Hypothalamus (tissue), 51 donors: ENCODE data around the gene VPS39.

ENCODE experiments used
- DNase-seq, 51 donors: peaks; one replicate each; lab custom pipeline; 2025; lab: John Stamatoyannopoulos, UW

Gene VPS39

DNA sequence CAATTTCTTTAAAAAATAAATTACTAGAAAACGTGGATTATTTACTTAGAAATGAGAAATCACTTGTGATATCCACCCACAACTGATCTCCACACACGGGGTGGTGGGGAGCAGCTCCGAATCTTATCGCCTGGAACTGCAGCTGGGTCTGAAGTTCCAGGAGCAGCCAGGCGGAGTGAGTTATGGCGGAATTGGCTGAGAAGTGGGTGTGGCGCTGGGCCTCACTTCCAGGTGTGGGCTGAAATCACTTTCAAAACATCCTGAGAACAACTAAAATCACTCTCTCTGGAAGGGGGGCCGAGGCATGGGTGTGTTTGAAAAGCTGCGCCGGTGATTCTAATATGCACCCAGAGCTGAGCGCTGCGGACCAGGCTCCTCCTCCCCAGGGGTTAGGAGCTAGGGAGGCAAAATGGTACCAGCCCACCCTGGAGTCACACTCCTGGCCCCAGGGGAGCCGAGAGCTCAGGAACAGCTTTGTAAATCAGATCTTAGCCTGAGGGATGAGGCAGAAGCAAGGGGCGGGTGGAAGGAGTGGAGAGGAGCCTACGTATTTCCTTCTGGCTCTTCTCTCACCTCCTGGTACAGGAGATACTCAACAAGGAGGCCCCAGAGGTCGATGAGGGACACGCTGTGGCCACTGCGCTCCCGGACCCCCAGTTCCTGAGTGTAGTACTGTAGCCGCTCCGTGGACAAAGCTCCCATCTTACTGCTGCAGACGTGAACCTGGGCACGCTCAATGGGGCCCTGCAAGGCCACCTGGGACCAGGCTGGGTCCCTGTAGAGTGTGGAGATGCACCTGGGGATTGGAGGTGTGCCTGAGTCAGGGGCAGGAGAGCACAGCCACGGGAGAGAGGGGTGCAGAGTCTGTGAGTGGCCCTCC is 61.3 kb downstream of the VPS39 start:
- DNase-seq, result no peak

DNA sequence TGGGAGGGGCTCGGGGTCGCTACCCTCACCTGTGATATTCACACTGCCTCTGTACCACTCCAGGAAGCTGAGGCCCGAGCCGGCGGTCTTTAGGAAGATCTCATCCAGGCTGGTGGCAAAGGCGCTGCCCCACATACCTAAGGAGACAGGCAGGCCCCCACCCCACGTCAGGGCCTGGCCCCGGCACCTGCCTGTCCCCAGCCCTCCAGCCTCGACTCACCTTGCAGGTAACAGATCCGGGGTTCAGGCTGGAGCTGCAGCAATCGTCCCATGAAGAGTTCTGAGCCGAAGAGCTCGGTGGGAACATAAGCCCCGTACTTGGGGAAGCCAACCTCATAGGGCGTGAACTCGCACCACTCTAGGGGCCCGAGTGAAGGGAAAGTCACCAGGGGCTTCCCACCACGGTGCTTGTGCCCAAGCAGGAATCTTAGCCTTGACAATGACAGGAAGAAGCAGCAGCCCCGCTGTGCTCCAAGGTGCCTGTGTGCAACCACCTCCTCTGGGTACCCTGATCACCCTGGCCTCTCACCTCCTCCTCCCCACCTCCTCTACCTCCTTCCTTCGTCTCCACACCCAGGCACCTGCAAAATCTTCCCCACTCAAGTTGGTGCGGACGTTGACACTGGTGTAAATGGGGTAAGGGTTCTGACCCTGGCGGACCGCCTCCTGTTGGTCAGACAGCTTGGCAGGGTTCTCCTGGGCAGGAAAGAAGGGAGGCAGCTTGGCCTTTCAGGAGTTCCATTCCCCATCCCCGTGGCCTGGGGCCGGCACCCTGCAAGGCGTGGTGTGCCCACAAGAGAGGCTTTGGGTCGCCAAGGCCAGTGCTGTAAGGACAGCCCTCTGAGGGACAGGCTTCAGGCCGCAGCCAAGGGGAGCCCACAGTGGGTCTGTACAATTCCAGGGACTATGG is 62.3 kb downstream of the VPS39 start:
- DNase-seq, result no peak

DNA sequence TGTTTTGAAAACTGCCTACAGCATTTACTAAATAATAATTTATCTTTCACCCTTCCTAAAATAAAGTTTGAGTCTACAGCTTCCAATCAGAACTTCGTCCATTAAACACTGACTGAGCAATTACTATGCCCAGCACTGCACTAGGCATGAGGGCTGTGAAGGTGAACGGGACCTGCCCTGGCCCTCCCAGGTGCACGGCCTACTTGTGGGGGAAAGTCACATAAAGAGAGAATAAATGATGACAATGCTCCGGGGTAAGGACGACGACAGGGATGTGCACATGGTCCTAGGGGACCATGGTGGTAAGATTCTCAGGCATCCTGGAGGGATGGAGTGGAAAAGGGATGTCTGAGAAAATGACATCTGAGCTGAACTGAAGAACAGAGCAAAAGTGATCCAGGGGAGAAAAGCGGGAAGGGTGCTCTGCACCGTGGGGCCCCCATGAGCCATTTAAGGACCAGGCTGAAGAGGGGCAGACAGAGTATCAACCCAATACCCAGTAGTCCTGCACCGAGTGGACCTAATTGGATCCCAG is 63.2 kb downstream of the VPS39 start:
- no peak for DNase-seq

DNA sequence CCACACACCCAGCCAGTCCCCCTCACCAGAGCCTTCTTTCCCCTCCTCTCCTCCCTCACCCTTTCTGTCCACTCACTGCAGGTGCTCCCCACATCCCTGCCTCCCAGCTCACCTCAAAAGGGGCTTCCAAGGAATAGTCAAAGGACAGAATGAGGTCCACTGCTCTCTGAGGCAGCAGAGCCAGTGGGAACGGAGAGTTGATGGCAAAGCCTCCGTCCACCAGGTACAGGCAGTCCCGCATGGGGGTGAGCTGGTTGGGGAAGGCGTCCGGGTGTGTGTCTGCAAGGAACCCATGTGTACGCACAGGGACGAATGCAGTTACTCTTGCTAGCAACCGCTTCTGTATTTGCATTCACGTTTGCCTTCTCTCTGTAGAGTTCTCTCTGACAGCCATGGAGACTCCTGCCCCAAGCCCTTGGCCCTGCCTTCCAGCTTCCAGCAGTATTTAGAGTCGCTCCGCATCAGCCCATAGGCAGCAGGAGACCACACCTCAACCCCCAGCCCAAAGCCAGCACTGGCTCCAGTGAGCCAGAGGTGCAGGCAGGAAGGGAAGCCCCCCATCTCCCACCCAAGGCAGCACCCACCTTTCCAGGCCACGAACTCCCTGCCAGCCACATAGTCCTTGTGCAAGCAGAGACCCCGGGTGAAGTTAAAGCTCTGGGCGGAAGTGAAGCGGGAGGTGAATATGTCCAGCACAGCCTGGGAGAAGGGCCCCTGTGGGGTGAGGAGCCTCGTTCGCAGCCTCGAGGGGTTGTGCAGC is 64.1 kb downstream of the VPS39 start:
- no peak for DNase-seq

DNA sequence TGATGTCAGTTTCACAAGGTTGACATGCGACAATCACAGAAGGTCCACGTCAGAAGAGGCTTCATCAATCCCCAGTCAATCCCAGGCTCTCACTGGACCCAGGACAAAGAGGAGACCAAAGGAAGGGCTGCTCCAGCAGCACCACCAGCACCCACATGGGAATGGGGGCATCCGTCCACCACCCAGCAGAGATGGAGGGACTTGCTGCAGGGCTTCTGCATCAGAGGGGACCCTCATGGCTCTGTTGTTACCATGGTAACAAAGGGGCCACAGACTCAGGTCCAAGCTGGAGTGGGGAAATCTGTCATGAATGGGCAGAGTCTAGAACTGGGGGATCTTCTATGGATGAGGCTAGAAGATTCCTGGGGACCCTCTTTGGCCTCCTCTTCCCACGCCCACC is 64.7 kb downstream of the VPS39 start:
- no peak for DNase-seq

DNA sequence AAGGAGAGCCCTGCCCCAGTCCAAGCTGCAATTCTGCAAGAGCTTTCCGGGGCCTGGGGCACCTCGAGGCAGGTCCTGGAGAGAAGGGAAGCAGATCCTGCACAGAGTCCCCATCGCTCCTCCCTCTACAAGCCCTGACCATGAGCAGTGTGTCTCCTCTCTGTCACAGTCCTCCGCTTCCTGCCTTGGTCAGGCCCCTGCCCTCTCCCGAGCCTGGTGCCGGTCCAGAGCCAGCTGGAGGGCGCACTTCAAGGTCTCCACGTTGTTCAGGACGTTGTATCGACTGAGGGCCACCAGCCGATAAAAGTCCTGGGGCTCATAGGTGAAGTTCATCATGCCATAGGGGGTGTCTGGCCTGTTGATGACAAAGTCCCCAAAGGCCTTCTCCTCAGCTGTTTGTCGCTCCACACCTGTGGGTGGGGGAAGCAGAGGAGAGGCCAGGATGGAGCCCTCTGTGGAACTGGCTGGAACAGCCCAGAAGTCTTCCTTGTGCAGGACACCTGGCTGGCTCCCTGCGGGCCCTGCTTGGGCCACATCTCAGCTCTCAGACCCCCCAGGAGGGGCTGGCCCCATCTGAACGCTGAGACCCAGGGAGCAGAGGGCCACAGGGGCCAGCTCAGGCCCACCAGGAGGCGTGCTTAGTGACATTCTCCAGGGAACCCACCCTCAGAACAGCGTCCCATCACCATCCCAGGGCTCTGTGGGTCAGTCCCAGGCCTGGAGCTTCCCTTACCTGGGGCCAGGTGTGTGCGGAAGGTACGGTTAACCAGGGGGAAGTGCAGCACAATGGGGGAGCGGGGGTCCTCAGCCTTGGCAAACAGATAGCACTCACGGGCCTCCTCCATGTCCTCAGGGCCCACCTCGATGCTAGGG is 66.1 kb downstream of the VPS39 start:
- DNase-seq, result no peak

DNA sequence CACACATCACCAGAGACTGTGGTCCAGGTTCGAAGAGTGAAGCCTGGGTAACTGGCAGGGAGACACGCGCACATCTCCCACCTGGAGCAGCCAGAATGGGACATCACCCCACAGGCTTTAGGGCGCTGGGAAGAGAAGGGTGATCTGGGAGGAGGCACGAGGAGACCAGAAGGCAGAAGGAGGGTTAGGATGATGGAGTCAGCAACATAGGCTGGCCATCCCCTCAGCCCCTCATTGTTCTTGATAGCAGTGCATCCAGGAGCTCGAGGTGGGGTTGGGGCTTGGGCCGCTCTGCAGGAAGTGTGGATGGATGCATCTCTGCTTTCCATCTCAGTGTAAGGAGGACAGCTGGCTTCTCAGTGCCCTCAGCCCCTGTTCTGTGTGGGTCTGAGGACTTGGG is 66.9 kb downstream of the VPS39 start:
- no peak for DNase-seq

DNA sequence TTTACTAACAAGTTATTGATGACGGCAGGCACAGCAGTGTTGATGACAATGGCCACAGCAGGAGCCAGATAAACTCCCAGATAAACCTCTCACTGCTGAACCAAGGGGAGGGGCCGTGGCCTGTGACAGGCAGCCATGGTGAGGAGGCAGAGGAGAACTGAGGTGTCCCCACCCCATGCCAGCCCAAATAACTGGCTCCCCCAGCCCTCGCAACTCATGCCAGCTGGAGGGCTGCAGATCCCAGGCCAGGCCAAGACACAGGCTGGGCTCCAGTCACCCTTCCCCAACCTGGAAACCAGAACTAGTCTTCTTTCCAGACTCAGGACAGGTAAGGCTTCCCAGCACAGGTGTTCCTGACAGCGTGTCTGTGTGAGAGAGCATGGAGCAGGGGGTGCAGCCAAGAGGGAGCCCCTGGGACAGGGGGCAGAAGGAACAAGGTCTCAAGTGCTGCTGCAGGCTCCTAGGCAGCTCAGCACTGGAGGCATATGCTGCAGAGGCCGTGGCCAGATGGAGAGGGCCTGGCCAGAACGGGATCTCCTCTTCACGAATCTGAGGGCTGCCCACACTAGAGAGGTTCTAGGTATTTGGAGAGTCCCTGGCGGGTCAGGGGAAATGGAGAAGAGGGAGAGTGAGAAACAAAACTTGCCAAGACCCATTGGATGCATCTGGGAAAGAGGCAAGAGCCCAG is 67.6 kb downstream of the VPS39 start:
- no peak for DNase-seq

DNA sequence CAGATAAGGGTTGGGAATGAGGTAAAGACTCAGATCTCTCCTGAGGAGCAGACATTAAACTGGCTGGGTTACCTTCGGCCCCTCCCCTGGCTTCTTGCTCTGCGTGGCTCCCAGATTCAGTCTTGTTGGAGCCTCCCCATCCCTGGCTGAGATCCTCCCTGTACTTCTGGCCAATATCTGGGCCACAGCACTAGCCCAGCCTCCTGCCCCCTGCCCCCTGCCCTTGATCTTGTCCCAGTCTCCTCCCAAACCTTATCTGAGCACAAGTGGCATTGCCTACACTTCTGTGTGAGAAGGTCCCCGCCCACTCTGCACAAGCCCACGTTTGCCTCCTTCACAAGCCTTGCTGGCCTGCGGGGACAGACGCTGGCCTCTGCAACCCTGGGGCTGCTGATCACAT is 68.5 kb downstream of the VPS39 start:
- DNase-seq, result no peak

DNA sequence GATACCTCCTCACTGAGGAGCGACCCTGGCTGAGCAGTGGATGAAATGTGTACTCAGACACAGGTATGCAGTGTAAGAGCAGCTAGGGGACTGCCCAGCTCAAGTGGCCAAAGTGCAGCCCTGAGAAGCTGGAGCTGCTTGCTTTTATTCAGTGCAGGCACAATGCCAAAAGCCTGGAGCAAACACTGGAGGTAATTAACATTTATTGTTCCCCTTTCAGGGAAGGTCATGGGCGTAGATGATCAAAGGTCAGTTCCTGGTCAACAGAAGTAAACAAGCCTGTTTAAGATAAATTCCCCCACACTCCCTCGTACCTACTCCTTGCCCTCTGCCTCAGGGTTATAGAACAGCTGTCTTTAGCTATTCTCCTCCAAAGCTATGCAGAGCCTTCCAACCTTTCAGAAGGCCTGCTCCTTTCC is 69.1 kb downstream of the VPS39 start:
- no peak for DNase-seq

DNA sequence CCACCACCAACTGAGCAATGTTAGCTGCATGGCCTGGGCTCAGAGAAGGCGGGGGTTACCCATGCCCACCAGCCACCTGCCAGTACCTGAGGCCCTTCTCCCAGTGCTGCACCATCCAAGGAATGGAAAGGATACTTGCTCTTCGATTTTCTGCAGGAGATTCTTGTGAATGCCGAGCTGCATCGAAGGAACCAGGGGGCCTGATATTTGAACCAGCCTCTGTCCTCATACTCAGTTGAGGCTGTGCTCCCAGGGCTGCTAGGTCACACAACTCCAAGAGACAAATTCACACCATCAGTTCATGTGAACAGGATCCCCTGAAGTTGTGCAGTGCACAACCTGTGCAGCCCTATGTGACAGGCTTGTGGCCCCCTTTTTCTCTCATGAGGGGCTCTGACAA is 69.7 kb downstream of the VPS39 start:
- no peak for DNase-seq

DNA sequence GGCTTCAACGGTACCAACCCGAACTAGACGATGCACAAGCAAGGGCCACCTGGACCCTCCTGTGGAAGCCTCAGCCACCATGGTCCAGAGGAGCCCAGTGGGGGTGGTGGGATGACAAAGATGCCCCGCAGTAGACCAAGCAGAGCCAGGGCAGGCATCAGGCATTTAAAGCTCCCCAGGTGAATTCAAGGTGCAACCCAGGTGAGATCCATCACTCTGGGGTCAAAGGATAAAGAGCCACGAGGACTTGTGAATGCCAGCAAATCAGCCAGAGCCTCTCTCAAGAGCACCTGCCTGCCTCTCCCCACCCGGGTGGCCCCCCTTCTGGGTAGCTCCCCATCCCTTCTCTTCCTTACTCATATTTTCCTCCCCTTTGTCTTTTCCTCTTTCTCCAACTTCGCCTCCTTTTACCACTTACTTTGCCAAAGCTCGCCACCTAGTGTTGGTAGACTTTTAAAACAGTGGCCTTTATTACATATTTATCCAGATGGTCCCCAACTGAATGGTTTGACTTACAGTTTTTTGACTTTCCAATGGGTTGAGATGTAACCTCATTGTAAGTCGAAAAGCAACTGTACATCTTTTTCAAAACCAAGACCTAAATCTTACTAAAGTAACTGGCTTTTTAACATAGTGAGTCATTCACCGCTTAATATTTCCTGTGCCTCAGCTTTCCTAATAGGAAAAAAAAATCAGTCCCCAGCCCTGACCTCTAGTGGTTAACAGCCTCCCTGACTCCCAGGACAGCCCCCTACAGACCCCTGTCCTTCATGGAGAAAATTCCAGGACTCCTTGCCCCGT is 70.4 kb downstream of the VPS39 start:
- peak in 4 of 51 donors; percentile 7 to 69 (median 14) for DNase-seq

DNA sequence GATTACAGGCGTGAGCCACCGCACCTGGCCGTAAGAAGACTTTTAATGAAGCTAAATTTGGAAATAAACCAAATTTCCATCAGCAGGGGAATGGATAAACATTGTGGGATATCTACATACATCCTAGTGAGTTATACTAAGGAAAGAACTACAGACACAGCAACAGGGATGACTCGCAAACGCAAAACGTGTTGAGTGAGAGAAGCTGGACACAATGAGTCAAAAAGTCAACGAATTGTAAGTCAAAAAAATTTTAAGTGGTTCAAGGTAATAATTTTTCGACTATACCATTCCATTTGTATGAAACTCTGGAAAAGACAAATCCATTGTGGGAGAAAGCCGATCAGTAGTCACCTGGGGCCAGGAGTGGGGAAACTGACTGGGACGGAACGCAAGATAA is 71.6 kb downstream of the VPS39 start:
- no peak for DNase-seq

DNA sequence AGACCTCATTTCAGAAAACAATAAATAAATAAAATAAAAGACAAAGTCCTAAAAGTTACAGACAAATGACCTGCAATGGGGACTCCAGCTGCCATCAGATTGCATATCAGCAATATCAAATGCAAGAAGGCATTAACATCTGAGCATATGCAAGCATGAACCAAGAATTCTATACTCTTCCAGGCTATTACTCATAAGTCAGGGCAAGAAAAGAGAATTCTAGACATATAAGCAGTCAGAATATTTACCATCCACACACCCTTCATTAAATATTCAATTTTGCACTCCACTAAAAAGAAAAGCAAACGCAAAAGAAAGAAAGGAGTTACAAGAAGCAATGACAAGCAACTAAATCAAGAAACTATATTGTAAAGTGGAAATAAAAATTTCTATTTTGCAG is 72.8 kb downstream of the VPS39 start:
- DNase-seq, result no peak

DNA sequence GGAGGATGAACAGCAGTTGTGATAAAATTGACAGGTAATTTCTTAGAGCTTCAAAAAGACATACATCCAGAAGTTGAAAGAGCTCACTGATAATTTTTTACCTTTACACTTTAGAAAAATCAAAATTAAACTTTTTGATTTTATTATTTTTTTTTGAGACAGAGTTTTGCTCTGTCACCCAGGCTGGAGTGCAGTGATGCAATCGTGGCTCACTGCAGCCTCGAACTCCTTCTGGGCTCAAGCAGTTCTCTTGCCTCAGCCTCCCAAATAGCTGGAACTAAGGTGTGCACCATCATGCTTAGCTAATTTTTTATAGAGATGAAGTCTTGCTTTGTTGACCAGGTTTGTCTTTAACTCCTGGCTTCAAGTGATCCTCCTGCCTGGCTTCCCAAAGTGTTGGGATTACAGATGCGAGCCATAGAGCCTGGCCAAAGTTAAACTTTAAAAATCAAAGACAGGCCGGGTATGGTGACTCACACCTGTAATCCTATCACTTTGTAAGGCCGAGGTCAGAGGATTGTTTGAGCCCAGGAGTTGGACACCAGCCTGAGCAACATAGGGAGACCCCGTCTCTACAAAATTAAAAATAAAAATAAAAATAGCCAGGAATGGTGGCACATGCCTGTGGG is 73.4 kb downstream of the VPS39 start:
- DNase-seq, result no peak

DNA sequence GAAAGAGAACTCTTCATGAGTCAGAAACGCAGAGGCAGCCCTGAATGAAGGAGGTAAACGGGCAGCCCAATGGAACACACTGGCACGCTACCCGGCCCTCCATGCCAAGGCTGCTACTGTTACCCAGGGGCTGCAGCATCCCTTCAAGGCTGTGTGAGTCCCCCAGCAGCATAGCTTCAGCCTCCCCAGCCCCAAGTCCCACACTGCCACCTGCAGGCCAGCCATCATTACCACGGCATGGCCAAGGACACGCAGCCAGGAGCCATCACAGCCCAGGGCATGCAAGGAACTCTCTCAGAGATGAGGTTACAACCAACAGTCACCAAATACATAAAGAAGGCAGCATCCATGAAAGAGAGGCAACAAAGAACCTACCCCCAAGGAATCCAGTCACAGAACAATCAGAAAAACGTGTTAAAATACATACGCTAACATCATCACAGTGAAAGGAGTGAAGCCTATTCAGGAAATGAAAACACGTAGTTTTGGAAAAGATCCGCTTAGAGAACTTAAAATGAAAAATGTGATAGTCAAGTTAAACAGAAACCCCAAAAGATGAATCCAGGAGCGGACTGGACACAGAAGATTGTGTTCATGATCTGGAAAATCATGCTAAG is 74.1 kb downstream of the VPS39 start:
- peak in 12 of 51 donors; percentile 4 to 52 (median 27) for DNase-seq

DNA sequence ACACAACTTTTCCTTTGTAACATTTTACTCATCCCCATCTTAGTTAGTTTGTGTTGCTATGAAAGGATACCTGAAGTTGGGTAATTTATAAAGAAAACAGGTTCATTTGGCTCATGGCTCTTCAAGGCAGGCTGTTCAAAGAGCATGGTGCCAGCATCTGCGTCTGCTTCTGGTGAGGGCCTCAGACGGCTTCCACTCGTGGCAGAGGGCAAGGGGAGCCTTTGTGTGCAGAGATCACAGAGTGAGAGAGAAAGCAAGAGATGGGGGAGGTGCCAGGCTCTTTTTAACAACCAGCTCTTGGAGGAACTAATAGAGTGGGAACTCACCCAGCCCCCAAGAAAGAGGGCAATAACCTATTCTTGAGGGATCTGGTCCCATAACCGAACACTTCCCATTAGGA is 74.7 kb downstream of the VPS39 start:
- no peak for DNase-seq
